C4-2B (cell line): Measurements from ENCODE around the gene MFAP4.

ENCODE experiments used
- H3K27ac ChIP-seq: fragments of 450-650 bp; 2 replicates; pipeline ENCODE4 v1.5.1; 2017
- CTCF ChIP-seq: fragments of 450-650 bp; conservative IDR thresholded peaks from 2 replicates; pipeline ENCODE4 v1.5.1; 2017; ENCODE audit warnings: mild to moderate bottlenecking
- ZFX ChIP-seq: fragments of 450-650 bp; IDR thresholded peaks from 2 replicates; pipeline ENCODE4 v1.6.1; 2017

The MFAP4 gene

GRCh38 chr17:19335951-19336631 is 50.9 kb downstream of the MFAP4 start:
- no peak overlapping the region for H3K27ac ChIP-seq
- TF ChIP-seq ZFX (no peak), CTCF (no peak)

- TF ChIP-seq ZFX = no peak
- TF ChIP-seq CTCF = no peak
- no peak overlapping the region for H3K27ac ChIP-seq
These were observed 52.7 kb downstream of the MFAP4 start for GRCh38 chr17:19334331-19334730.

GRCh38 chr17:19333736-19334290 is 53.2 kb downstream of the MFAP4 start:
- TF ChIP-seq CTCF (no peak), ZFX (no peak)
- H3K27ac ChIP-seq = no peak overlapping the region
